ENCODE data around the gene FASN. TPM values are rescaled to one million over a fixed set of nuclear protein-coding genes. Genes with fewer than 3 reads are reported as not detected.

FASN gene
- total and polyA plus RNA-seq, 2 of the 13 experiments (the other 11 are each of a cell fraction or from before 2014, with no cell fraction given) = 51.7 to 101 TPM

DNA sequence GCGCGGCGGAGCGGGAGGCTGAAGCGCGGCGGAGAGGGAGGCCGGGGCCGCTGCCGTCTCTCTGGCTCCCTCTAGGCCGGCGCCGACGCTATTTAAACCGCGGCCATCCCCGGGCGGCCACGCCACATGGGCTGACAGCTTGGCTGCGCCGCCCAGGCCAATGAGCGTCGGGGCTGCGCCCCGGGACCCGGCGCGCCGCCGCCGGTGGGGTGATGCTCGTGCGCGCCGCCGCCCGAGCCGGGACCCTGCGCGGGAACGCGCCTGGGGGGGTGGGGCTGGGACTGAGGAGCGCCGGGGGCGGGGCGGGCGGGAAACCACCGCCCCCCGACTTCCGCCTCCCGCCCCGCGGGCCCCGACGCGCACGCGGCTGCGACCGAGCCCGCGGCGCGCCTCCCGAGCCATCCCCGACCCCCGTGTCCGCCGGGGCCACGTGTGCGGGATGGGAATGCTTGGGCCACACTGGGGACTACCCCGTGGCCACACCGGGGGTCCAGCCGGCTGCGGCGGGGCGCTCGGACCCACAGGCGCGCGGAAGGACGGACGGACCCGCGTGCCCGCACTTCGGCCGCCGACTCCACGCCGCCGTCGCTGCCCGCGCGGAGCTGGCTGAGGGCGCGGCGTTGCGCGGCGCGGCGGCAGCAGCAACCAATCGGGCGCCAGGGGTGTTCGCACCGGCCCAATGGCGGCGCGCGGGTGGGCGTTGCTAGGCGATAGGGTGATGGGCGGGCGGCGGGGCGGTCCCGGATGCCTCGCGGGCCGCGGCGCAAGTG is at the start of gene FASN (continued):
- TF ChIP-seq, protein P1, sequence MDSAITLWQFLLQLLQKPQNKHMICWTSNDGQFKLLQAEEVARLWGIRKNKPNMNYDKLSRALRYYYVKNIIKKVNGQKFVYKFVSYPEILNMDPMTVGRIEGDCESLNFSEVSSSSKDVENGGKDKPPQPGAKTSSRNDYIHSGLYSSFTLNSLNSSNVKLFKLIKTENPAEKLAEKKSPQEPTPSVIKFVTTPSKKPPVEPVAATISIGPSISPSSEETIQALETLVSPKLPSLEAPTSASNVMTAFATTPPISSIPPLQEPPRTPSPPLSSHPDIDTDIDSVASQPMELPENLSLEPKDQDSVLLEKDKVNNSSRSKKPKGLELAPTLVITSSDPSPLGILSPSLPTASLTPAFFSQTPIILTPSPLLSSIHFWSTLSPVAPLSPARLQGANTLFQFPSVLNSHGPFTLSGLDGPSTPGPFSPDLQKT (CRISPR knock-in tag; IDR thresholded peaks at IDR 0.05; ENCODE audit: borderline replicate concordance) = peak; percentile 89; the same call in 1 of the 2 replicates
- no peak for TF ChIP-seq ZNF225 (CRISPR knock-in tag; IDR thresholded peaks at IDR 0.05)
- no peak; the same call in 1 of the 2 replicates for TF ChIP-seq ZNF558 (CRISPR knock-in tag; IDR thresholded peaks at IDR 0.05; ENCODE audit: borderline replicate concordance)
- no peak for TF ChIP-seq HOXD1 (CRISPR knock-in tag; IDR thresholded peaks at IDR 0.05)
- no peak for TF ChIP-seq RELA (CRISPR knock-in tag; IDR thresholded peaks at IDR 0.05)
- peak; percentile 73 for TF ChIP-seq HNRNPLL (IDR thresholded peaks at IDR 0.05; ENCODE audit: low read depth, low read length, poor library complexity, severe bottlenecking)
- TF ChIP-seq ZFP62 (CRISPR knock-in tag; IDR thresholded peaks at IDR 0.05) = no peak
- no peak for TF ChIP-seq ZNF605 (CRISPR knock-in tag; IDR thresholded peaks at IDR 0.05)
- TF ChIP-seq ZNF3 (CRISPR knock-in tag; IDR thresholded peaks at IDR 0.05) = no peak
- TF ChIP-seq, protein P2, sequence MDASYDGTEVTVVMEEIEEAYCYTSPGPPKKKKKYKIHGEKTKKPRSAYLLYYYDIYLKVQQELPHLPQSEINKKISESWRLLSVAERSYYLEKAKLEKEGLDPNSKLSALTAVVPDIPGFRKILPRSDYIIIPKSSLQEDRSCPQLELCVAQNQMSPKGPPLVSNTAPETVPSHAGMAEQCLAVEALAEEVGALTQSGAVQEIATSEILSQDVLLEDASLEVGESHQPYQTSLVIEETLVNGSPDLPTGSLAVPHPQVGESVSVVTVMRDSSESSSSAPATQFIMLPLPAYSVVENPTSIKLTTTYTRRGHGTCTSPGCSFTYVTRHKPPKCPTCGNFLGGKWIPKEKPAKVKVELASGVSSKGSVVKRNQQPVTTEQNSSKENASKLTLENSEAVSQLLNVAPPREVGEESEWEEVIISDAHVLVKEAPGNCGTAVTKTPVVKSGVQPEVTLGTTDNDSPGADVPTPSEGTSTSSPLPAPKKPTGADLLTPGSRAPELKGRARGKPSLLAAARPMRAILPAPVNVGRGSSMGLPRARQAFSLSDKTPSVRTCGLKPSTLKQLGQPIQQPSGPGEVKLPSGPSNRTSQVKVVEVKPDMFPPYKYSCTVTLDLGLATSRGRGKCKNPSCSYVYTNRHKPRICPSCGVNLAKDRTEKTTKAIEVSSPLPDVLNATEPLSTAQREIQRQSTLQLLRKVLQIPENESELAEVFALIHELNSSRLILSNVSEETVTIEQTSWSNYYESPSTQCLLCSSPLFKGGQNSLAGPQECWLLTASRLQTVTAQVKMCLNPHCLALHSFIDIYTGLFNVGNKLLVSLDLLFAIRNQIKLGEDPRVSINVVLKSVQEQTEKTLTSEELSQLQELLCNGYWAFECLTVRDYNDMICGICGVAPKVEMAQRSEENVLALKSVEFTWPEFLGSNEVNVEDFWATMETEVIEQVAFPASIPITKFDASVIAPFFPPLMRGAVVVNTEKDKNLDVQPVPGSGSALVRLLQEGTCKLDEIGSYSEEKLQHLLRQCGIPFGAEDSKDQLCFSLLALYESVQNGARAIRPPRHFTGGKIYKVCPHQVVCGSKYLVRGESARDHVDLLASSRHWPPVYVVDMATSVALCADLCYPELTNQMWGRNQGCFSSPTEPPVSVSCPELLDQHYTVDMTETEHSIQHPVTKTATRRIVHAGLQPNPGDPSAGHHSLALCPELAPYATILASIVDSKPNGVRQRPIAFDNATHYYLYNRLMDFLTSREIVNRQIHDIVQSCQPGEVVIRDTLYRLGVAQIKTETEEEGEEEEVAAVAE (CRISPR knock-in tag; IDR thresholded peaks at IDR 0.05; ENCODE audit: borderline replicate concordance) = 0 out of 2 replicates have a peak, but pooled peaks have one; percentile 32
- TF ChIP-seq ZSCAN9 (CRISPR knock-in tag; IDR thresholded peaks at IDR 0.05; ENCODE audit: borderline replicate concordance) = no peak; the same call in 1 of the 2 replicates
- TF ChIP-seq, protein P3, sequence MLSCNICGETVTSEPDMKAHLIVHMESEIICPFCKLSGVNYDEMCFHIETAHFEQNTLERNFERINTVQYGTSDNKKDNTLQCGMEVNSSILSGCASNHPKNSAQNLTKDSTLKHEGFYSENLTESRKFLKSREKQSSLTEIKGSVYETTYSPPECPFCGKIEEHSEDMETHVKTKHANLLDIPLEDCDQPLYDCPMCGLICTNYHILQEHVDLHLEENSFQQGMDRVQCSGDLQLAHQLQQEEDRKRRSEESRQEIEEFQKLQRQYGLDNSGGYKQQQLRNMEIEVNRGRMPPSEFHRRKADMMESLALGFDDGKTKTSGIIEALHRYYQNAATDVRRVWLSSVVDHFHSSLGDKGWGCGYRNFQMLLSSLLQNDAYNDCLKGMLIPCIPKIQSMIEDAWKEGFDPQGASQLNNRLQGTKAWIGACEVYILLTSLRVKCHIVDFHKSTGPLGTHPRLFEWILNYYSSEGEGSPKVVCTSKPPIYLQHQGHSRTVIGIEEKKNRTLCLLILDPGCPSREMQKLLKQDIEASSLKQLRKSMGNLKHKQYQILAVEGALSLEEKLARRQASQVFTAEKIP (CRISPR knock-in tag; IDR thresholded peaks at IDR 0.05; ENCODE audit: borderline replicate concordance) = no peak
- TF ChIP-seq ZNF761 (CRISPR knock-in tag; conservative IDR thresholded peaks at IDR 0.05) = peak; percentile 89
- TF ChIP-seq, protein P4, sequence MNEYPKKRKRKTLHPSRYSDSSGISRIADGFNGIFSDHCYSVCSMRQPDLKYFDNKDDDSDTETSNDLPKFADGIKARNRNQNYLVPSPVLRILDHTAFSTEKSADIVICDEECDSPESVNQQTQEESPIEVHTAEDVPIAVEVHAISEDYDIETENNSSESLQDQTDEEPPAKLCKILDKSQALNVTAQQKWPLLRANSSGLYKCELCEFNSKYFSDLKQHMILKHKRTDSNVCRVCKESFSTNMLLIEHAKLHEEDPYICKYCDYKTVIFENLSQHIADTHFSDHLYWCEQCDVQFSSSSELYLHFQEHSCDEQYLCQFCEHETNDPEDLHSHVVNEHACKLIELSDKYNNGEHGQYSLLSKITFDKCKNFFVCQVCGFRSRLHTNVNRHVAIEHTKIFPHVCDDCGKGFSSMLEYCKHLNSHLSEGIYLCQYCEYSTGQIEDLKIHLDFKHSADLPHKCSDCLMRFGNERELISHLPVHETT (CRISPR knock-in tag; conservative IDR thresholded peaks at IDR 0.05) = no peak
- no peak for TF ChIP-seq MAFG (CRISPR knock-in tag; IDR thresholded peaks at IDR 0.05)
- no peak for TF ChIP-seq EZH2 (conservative IDR thresholded peaks at IDR 0.05; ENCODE audit: low read depth, low read length)
- TF ChIP-seq, protein P5, sequence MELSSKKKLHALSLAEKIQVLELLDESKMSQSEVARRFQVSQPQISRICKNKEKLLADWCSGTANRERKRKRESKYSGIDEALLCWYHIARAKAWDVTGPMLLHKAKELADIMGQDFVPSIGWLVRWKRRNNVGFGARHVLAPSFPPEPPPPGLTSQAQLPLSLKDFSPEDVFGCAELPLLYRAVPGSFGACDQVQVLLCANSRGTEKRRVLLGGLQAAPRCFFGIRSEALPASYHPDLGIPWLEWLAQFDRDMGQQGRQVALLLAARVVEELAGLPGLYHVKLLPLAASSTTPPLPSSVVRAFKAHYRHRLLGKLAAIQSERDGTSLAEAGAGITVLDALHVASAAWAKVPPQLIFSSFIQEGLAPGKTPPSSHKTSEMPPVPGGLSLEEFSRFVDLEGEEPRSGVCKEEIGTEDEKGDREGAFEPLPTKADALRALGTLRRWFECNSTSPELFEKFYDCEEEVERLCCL (CRISPR knock-in tag; IDR thresholded peaks at IDR 0.05; ENCODE audit: borderline replicate concordance) = no peak
- no peak for TF ChIP-seq KLF9 (CRISPR knock-in tag; IDR thresholded peaks at IDR 0.05; ENCODE audit: low read depth)
- no peak for TF ChIP-seq NPAS2 (CRISPR knock-in tag; IDR thresholded peaks at IDR 0.05; ENCODE audit: borderline replicate concordance)
- peak; percentile 22; the same call in 1 of the 2 replicates for TF ChIP-seq TARDBP (CRISPR knock-in tag; IDR thresholded peaks at IDR 0.05)

Data from HepG2 (cell line).